ENCODE measurements around the gene CDC40. TPM values are rescaled to one million over a fixed set of nuclear protein-coding genes. Genes with fewer than 3 reads are reported as not detected.

Gene CDC40
- total and polyA plus RNA-seq, 8 donors = 3.8 to 13.6 (median 9.7) TPM

DNA sequence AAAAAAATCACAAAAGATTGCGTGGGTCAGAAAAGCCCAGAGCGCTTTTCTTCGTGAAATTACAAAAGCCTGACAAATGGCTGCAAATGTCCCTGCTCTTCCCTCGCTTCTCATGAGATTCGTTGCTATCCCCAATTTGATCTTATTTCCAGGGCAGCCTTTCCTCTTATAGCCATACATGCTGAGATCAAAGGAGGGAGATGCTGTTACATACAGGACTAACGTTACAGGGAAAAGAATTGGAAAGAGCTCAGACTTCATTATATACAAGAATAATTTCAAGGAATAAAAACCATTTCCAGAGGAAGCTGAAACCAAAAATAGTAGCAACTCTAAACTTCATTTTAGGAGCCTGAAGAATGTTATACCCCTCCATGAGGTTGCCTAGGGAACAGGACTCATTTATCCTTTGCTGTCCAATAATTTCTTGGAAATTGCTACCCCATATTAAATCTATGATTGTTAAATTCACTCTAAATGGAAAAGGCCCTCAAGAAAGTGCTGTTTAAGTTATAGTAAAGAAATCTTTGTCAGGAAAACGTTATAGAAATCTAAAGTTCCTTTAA is 97.0 kb downstream of the CDC40 start:
- H3K36me3 ChIP-seq = no peaks in the 10 kb centered on the region
- TF ChIP-seq, protein P1, sequence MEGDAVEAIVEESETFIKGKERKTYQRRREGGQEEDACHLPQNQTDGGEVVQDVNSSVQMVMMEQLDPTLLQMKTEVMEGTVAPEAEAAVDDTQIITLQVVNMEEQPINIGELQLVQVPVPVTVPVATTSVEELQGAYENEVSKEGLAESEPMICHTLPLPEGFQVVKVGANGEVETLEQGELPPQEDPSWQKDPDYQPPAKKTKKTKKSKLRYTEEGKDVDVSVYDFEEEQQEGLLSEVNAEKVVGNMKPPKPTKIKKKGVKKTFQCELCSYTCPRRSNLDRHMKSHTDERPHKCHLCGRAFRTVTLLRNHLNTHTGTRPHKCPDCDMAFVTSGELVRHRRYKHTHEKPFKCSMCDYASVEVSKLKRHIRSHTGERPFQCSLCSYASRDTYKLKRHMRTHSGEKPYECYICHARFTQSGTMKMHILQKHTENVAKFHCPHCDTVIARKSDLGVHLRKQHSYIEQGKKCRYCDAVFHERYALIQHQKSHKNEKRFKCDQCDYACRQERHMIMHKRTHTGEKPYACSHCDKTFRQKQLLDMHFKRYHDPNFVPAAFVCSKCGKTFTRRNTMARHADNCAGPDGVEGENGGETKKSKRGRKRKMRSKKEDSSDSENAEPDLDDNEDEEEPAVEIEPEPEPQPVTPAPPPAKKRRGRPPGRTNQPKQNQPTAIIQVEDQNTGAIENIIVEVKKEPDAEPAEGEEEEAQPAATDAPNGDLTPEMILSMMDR (IDR thresholded peaks at IDR 0.05) = no peak
- DNase-seq (no peak), FAIRE-seq (no peak), ATAC-seq (no peak)
- no peaks in the 10 kb centered on the region for H3K9me3 ChIP-seq
- WGBS, 2 donors = 73 to 77% methylated on average over 7 of the region's 7 CpGs
- no peaks in the 10 kb centered on the region for H3K27me3 ChIP-seq
- H3K4me3 ChIP-seq = no peak overlapping the region
- H3K4me1 ChIP-seq = no peaks in the 10 kb centered on the region
- H3K27ac ChIP-seq = no peak overlapping the region
- intact Hi-C loops (cut with DNase I) = no loop called here

Other genes with a start within 250 kb of the CDC40 start
- under 1 TPM in 2 of 6 donors, not detected in 4; 0.09 to 0.12 TPM for gene GPR6, start 202.1 kb upstream of the CDC40 start, total RNA-seq
- under 1 TPM in 1 of 2 donors, not detected in 1; 0.21 TPM for gene GPR6, start 202.1 kb upstream of the CDC40 start, polyA plus RNA-seq
- gene WASF1, start 757 bp upstream of the CDC40 start, total RNA-seq = 1 to 10 TPM; 1.2 to 5.7 (median 2.1) TPM
- gene WASF1, start 757 bp upstream of the CDC40 start, polyA plus RNA-seq = 1 to 10 TPM; 3.8 to 5.0 TPM
- gene METTL24, start 177.9 kb downstream of the CDC40 start, total RNA-seq = 1 to 10 TPM; 1.0 to 4.4 (median 1.6) TPM
- under 1 TPM; 0.34 to 0.80 TPM for gene METTL24, start 177.9 kb downstream of the CDC40 start, polyA plus RNA-seq
- gene DDO, start 235.1 kb downstream of the CDC40 start, total RNA-seq = 1 to 10 TPM; 1.0 to 3.8 (median 1.4) TPM
- gene DDO, start 235.1 kb downstream of the CDC40 start, polyA plus RNA-seq = 1 to 10 TPM; 1.2 to 2.2 TPM

Measured in pancreas (tissue), 10 donors.